Keratinocyte (primary cell): ENCODE data around the gene CALHM6. TPM values are rescaled to one million over a fixed set of nuclear protein-coding genes. Genes with fewer than 3 reads are reported as not detected.

ENCODE experiments used
- DNase-seq: peaks from one replicate; pipeline ENCODE4 v3.0.0-alpha.2; 2011; ENCODE audit warnings: low read depth, missing footprints, low spot score
- FAIRE-seq: peaks from 2 replicates; lab custom pipeline; 2011; peaks lifted over from hg19 to GRCh38; lab: Jason Lieb, UNC
- H2AFZ ChIP-seq: 2 replicates; pipeline ENCODE4 v1.6.0; 2012; ENCODE audit warnings: low read length, control low read depth, inconsistent platforms; ENCODE audit not compliant: control insufficient read depth
- H3K27ac ChIP-seq: 2 replicates; pipeline ENCODE4 v1.5.1; 2011; ENCODE audit warnings: low read length; ENCODE audit not compliant: control insufficient read depth, insufficient read depth
- H3K27me3 ChIP-seq: 3 replicates; pipeline ENCODE4 v1.6.0; 2011; ENCODE audit warnings: low read length; ENCODE audit not compliant: control insufficient read depth, insufficient read depth; ENCODE audit errors: extremely low read depth
- H3K36me3 ChIP-seq, 2 experiments: 2 replicates in 1 of 2; 3 replicates in 1 of 2; pipeline ENCODE4 v1.5.1; 2011; ENCODE audit warnings: low read length in 2 of 2, mild to moderate bottlenecking in 1 of 2; ENCODE audit not compliant: control insufficient read depth in 2 of 2, insufficient read depth in 2 of 2; ENCODE audit errors: extremely low read depth in 1 of 2
- H3K4me1 ChIP-seq: 3 replicates; pipeline ENCODE4 v1.5.1; 2011; ENCODE audit warnings: low read length; ENCODE audit not compliant: control insufficient read depth, insufficient read depth; ENCODE audit errors: extremely low read depth
- H3K4me2 ChIP-seq: 3 replicates; pipeline ENCODE4 v1.6.0; 2011; ENCODE audit warnings: low read depth, low read length; ENCODE audit not compliant: control insufficient read depth, insufficient read depth; ENCODE audit errors: extremely low read depth
- H3K4me3 ChIP-seq, 3 experiments: fragments of 200-600 bp in 1 of 3; sonication (generic) in 1 of 3; 2 replicates in 2 of 3; 3 replicates in 1 of 3; pipeline ENCODE4 v1.5.1; 2011 to 2016; ENCODE audit warnings: low read length in 3 of 3, mild to moderate bottlenecking in 3 of 3, control low read depth in 2 of 3, inconsistent platforms in 1 of 3, low read depth in 1 of 3, mixed read lengths in 1 of 3, mixed run types in 1 of 3, moderate library complexity in 1 of 3; ENCODE audit not compliant: control insufficient read depth in 2 of 3, insufficient read depth in 2 of 3; ENCODE audit errors: extremely low read depth in 1 of 3
- H3K79me2 ChIP-seq: 2 replicates; pipeline ENCODE4 v1.6.0; 2012; ENCODE audit warnings: low read length; ENCODE audit not compliant: control insufficient read depth, insufficient read depth
- H3K9ac ChIP-seq: 3 replicates; pipeline ENCODE4 v1.6.0; 2011; ENCODE audit warnings: low read length; ENCODE audit not compliant: control insufficient read depth, insufficient read depth; ENCODE audit errors: extremely low read depth
- H3K9me1 ChIP-seq: 3 replicates; pipeline ENCODE4 v1.6.0; 2011; ENCODE audit warnings: low read length; ENCODE audit not compliant: control insufficient read depth, insufficient read depth; ENCODE audit errors: extremely low read depth
- H3K9me3 ChIP-seq: 2 replicates; pipeline ENCODE4 v1.5.1; 2012; ENCODE audit warnings: low read depth, low read length; ENCODE audit not compliant: control insufficient read depth
- H4K20me1 ChIP-seq: 3 replicates; pipeline ENCODE4 v1.6.0; 2011; ENCODE audit warnings: low read length; ENCODE audit not compliant: control insufficient read depth, insufficient read depth; ENCODE audit errors: extremely low read depth
- CTCF ChIP-seq, 3 experiments: IDR thresholded peaks in 1 of 3; conservative IDR thresholded peaks in 1 of 3; optimal IDR thresholded peaks in 1 of 3; 2 replicates in 2 of 3; 3 replicates in 1 of 3; pipeline versions ENCODE3 to v1.5.1; 2011; ENCODE audit warnings: low read length in 3 of 3, mild to moderate bottlenecking in 3 of 3, moderate library complexity in 2 of 3, control low read depth in 1 of 3, inconsistent platforms in 1 of 3; ENCODE audit not compliant: insufficient read depth in 2 of 3; ENCODE audit errors: extremely low read depth in 1 of 3
- EZH2 ChIP-seq: IDR thresholded peaks from one replicate; pipeline ENCODE4 v1.6.1; 2012; ENCODE audit warnings: inconsistent platforms, mild to moderate bottlenecking, low read length, moderate library complexity
- dilution Hi-C: fragments of 300-500 bp; cut with MboI; formaldehyde crosslinking; loops from one replicate; pipeline ENCODE4 v1.7.0; 2020; ENCODE audit warnings: low sequenced_read_pairs; ENCODE audit not compliant: extremely low pct_ligation_motif_present
- polyA plus RNA-seq, 5 experiments: library from polyadenylated mRNA; depleted of rRNA in 3 of 5; stranded (reverse) in 3 of 5; stranded (forward) in 1 of 5; unstranded in 1 of 5; fragments of >200 nt; gene quantifications; 1 replicate in 1 of 5; 2 replicates in 3 of 5; 3 replicates in 1 of 5; pipeline versions ENCODE4 v1.2.1 to v1.2.3, GENCODE V29; 2011 to 2012; ENCODE audit warnings: missing spikeins in 2 of 5, low read depth in 1 of 5, low replicate concordance in 1 of 5

Gene CALHM6
- polyA plus RNA-seq, 1 donor (not counting 4 experiments of a cell fraction or from before 2014, with no cell fraction given): 0.47 TPM

DNA sequence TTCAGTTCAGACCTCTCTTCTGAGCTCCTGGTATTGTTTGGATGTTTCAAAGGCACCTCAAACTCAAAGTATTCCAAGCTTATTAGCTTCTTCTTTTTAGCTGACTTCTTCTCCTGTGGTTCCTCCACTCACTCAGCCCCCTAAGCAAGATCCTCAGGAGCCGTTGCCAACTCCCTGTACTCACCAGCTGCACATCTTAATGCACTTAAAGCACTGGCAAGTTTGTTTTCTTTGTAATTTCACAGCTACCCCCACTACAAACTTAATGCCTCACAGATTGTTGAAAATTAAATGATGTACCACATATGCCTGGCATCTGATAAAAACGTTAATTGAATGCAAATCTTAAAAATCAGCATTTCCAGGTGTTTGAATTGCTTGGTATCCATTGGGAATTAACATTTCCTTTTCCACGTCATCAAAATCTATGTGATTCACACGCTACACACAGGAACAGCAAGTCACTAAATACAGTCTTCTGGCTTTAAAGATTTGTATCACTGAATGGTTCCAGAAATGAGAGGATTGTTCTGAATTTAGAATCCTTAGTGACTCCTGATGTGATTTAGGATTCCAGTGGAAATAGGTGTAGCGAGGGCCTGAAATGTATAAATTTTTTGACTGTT, 24.5 kb downstream of the CALHM6 start:
- Histone ChIP-seq H3K9me3 (no peaks in the 10 kb centered on the region), H3K4me1 (no peaks in the 10 kb centered on the region), H3K36me3 (no peaks in the 10 kb centered on the region), H3K4me3 (no peak overlapping the region), H4K20me1 (no peaks in the 10 kb centered on the region), H3K79me2 (no peaks in the 10 kb centered on the region), H3K9me1 (no peaks in the 10 kb centered on the region), H3K27ac (no peak overlapping the region), H3K4me2 (no peak overlapping the region), H2AFZ (no peak overlapping the region), H3K27me3 (peaks cover 4% of the 10 kb centered on the region), H3K9ac (no peak overlapping the region)
- FAIRE-seq (no peak), DNase-seq (no peak)
- dilution Hi-C loops: no loop called here
- TF ChIP-seq CTCF (optimal IDR thresholded peaks at IDR 0.05 in 1 of 3, IDR thresholded peaks at IDR 0.05 in 1 of 3, conservative IDR thresholded peaks at IDR 0.05 in 1 of 3; ENCODE audit: extremely low read depth in 1 of 3, insufficient read depth in 2 of 3, low read length in 3 of 3) (no peak), EZH2 (no peak)

DNA sequence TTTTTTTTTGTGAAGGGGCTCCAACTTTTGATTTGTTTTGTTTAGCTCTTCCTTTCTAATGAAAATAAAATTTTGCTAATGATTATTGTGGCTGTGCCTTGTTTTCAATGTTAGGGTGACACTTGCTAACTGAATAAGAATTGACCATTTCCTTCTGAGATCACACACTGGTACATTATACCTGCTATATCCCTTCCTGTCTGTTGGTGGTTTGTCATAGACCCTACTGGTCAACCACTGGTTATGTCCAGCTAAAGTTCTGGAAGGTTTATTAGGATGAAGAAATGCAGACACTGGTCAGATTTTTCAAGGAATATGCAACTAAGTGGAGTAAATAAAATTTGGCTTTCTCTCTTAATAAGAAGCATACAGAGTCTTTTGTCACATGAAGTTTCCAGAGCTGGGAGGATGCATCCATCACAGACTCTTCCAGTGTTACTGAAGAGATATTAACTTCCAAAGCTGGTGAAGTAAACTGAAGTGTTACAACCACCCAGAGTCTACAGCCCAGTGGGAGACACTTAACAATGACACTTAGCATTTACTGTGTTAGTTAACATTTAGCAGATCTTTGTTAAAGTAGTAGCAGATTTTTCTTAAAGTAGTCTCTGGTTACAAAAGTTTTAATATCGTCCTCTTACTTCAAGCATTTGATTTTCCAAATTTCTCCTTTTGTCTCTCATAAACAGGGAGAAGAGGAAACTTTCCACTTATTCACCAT, 30.6 kb downstream of the CALHM6 start:
- no peaks in the 10 kb centered on the region for H3K27me3 ChIP-seq
- H3K4me3 ChIP-seq: no peak overlapping the region
- H3K4me2 ChIP-seq: no peak overlapping the region
- H3K36me3 ChIP-seq: no peaks in the 10 kb centered on the region
- no peaks in the 10 kb centered on the region for H3K4me1 ChIP-seq
- no peaks in the 10 kb centered on the region for H3K79me2 ChIP-seq
- dilution Hi-C loops: no loop called here
- no peaks in the 10 kb centered on the region for H4K20me1 ChIP-seq
- no peaks in the 10 kb centered on the region for H3K9me3 ChIP-seq
- DNase-seq (no peak), FAIRE-seq (no peak)
- no peak overlapping the region for H3K27ac ChIP-seq
- TF ChIP-seq EZH2 (no peak), CTCF (optimal IDR thresholded peaks at IDR 0.05 in 1 of 3, IDR thresholded peaks at IDR 0.05 in 1 of 3, conservative IDR thresholded peaks at IDR 0.05 in 1 of 3; ENCODE audit: extremely low read depth in 1 of 3, insufficient read depth in 2 of 3, low read length in 3 of 3) (no peak)
- H3K9ac ChIP-seq: no peak overlapping the region
- H2AFZ ChIP-seq: no peak overlapping the region
- no peaks in the 10 kb centered on the region for H3K9me1 ChIP-seq
